ENCODE measurements around the gene PCCA.

The PCCA gene

GRCh38 chr13:100483139-100483538 lies 394.2 kb downstream of the PCCA start:
- no peaks in the 10 kb centered on the region for H3K9me3 ChIP-seq
- no peak overlapping the region for H3K27ac ChIP-seq
- H3K36me3 ChIP-seq, result no peaks in the 10 kb centered on the region
- no peak for DNase-seq
- no peaks in the 10 kb centered on the region for H3K27me3 ChIP-seq
- TF ChIP-seq, protein P1, sequence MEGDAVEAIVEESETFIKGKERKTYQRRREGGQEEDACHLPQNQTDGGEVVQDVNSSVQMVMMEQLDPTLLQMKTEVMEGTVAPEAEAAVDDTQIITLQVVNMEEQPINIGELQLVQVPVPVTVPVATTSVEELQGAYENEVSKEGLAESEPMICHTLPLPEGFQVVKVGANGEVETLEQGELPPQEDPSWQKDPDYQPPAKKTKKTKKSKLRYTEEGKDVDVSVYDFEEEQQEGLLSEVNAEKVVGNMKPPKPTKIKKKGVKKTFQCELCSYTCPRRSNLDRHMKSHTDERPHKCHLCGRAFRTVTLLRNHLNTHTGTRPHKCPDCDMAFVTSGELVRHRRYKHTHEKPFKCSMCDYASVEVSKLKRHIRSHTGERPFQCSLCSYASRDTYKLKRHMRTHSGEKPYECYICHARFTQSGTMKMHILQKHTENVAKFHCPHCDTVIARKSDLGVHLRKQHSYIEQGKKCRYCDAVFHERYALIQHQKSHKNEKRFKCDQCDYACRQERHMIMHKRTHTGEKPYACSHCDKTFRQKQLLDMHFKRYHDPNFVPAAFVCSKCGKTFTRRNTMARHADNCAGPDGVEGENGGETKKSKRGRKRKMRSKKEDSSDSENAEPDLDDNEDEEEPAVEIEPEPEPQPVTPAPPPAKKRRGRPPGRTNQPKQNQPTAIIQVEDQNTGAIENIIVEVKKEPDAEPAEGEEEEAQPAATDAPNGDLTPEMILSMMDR (IDR thresholded peaks at IDR 0.05), result no peak
- no peak overlapping the region for H3K4me3 ChIP-seq
- H3K4me1 ChIP-seq, result no peaks in the 10 kb centered on the region
- intact Hi-C loops (cut with DNase I; ENCODE audit: low total_unique reads), result no loop called here

GRCh38 chr13:100483841-100484381 lies 395.0 kb downstream of the PCCA start:
- intact Hi-C loops (cut with DNase I; ENCODE audit: low total_unique reads), result no loop called here
- Histone ChIP-seq H3K4me3 (no peak overlapping the region), H3K9me3 (no peaks in the 10 kb centered on the region), H3K4me1 (no peaks in the 10 kb centered on the region), H3K36me3 (no peaks in the 10 kb centered on the region), H3K27ac (no peak overlapping the region), H3K27me3 (no peaks in the 10 kb centered on the region)
- DNase-seq, result no peak
- TF ChIP-seq, protein P1 (IDR thresholded peaks at IDR 0.05), result no peak

GRCh38 chr13:100484702-100485101 lies 395.8 kb downstream of the PCCA start:
- H3K4me1 ChIP-seq, result no peaks in the 10 kb centered on the region
- DNase-seq, result no peak
- no peak overlapping the region for H3K27ac ChIP-seq
- H3K4me3 ChIP-seq, result no peak overlapping the region
- TF ChIP-seq, protein P1 (IDR thresholded peaks at IDR 0.05), result no peak
- no peaks in the 10 kb centered on the region for H3K27me3 ChIP-seq
- intact Hi-C loops (cut with DNase I; ENCODE audit: low total_unique reads), result no loop called here
- H3K36me3 ChIP-seq, result no peaks in the 10 kb centered on the region
- H3K9me3 ChIP-seq, result no peaks in the 10 kb centered on the region

- Histone ChIP-seq H3K36me3 (no peaks in the 10 kb centered on the region), H3K9me3 (no peaks in the 10 kb centered on the region), H3K4me3 (no peak overlapping the region), H3K27ac (no peak overlapping the region), H3K27me3 (no peaks in the 10 kb centered on the region), H3K4me1 (no peaks in the 10 kb centered on the region)
- TF ChIP-seq, protein P1 (IDR thresholded peaks at IDR 0.05), result no peak
- intact Hi-C loops (cut with DNase I; ENCODE audit: low total_unique reads), result no loop called here
- no peak for DNase-seq
These were observed 396.4 kb downstream of the PCCA start for GRCh38 chr13:100485265-100485664.

GRCh38 chr13:100490692-100491091 lies 401.8 kb downstream of the PCCA start:
- no peak for DNase-seq
- no peak overlapping the region for H3K4me3 ChIP-seq
- no peaks in the 10 kb centered on the region for H3K9me3 ChIP-seq
- H3K27ac ChIP-seq, result no peak overlapping the region
- H3K27me3 ChIP-seq, result no peaks in the 10 kb centered on the region
- TF ChIP-seq, protein P1 (IDR thresholded peaks at IDR 0.05), result no peak
- intact Hi-C loops (cut with DNase I; ENCODE audit: low total_unique reads), result no loop called here
- H3K4me1 ChIP-seq, result no peaks in the 10 kb centered on the region
- peaks cover 0 to 5% (median 0%) of the 10 kb centered on the region in 3 donors for H3K36me3 ChIP-seq
